Measurements from ENCODE around the gene TRIB2.

Gene TRIB2

GRCh38 chr2:12773586-12774394 is 57.1 kb downstream of the TRIB2 start:
- TF ChIP-seq TAF1 (IDR thresholded peaks at IDR 0.05; ENCODE audit: borderline replicate concordance, insufficient read depth, low read length): no peak
- TF ChIP-seq SIN3A (IDR thresholded peaks at IDR 0.05; ENCODE audit: borderline replicate concordance, insufficient read depth, low read length): no peak
- no peak for TF ChIP-seq FOXP2 (optimal IDR thresholded peaks at IDR 0.05; ENCODE audit: borderline replicate concordance, extremely low read depth, extremely low read length, insufficient read depth)

- TF ChIP-seq FOXP2 (optimal IDR thresholded peaks at IDR 0.05; ENCODE audit: borderline replicate concordance, extremely low read depth, extremely low read length, insufficient read depth) (no peak), SIN3A (IDR thresholded peaks at IDR 0.05; ENCODE audit: borderline replicate concordance, insufficient read depth, low read length) (no peak), POLR2AphosphoS5 (IDR thresholded peaks at IDR 0.05; ENCODE audit: low read depth, low read length) (no peak), TAF1 (IDR thresholded peaks at IDR 0.05; ENCODE audit: borderline replicate concordance, insufficient read depth, low read length) (no peak), REST (IDR thresholded peaks at IDR 0.05; ENCODE audit: insufficient read depth in 1 of 2, low read depth in 2 of 2, low read length in 2 of 2) (no peak)
Measured at GRCh38 chr2:12774395-12774727, 57.6 kb downstream of the TRIB2 start.

- no peak for TF ChIP-seq REST (IDR thresholded peaks at IDR 0.05; ENCODE audit: insufficient read depth in 1 of 2, low read depth in 2 of 2, low read length in 2 of 2)
- TF ChIP-seq SIN3A (IDR thresholded peaks at IDR 0.05; ENCODE audit: borderline replicate concordance, insufficient read depth, low read length): no peak
- TF ChIP-seq FOXP2 (optimal IDR thresholded peaks at IDR 0.05; ENCODE audit: borderline replicate concordance, extremely low read depth, extremely low read length, insufficient read depth): no peak
- TF ChIP-seq TAF1 (IDR thresholded peaks at IDR 0.05; ENCODE audit: borderline replicate concordance, insufficient read depth, low read length): no peak
Measured at GRCh38 chr2:12776521-12776961, 59.8 kb downstream of the TRIB2 start.

GRCh38 chr2:12778369-12778768 is 61.6 kb downstream of the TRIB2 start:
- no peak for TF ChIP-seq FOXP2 (optimal IDR thresholded peaks at IDR 0.05; ENCODE audit: borderline replicate concordance, extremely low read depth, extremely low read length, insufficient read depth)
- TF ChIP-seq SIN3A (IDR thresholded peaks at IDR 0.05; ENCODE audit: borderline replicate concordance, insufficient read depth, low read length): no peak

- TF ChIP-seq SIN3A (IDR thresholded peaks at IDR 0.05; ENCODE audit: borderline replicate concordance, insufficient read depth, low read length): no peak
- TF ChIP-seq POLR2AphosphoS5 (IDR thresholded peaks at IDR 0.05; ENCODE audit: low read depth, low read length): no peak
- no peak for TF ChIP-seq TAF1 (IDR thresholded peaks at IDR 0.05; ENCODE audit: borderline replicate concordance, insufficient read depth, low read length)
Measured at GRCh38 chr2:12778811-12779579, 62.3 kb downstream of the TRIB2 start.

GRCh38 chr2:12781329-12781728 is 64.6 kb downstream of the TRIB2 start:
- TF ChIP-seq TAF1 (IDR thresholded peaks at IDR 0.05; ENCODE audit: borderline replicate concordance, insufficient read depth, low read length) (no peak), SIN3A (IDR thresholded peaks at IDR 0.05; ENCODE audit: borderline replicate concordance, insufficient read depth, low read length) (no peak), REST (IDR thresholded peaks at IDR 0.05; ENCODE audit: insufficient read depth in 1 of 2, low read depth in 2 of 2, low read length in 2 of 2) (no peak), POLR2AphosphoS5 (IDR thresholded peaks at IDR 0.05; ENCODE audit: low read depth, low read length) (no peak), FOXP2 (optimal IDR thresholded peaks at IDR 0.05; ENCODE audit: borderline replicate concordance, extremely low read depth, extremely low read length, insufficient read depth) (no peak)
